NCI-H345 treated with DMSO at 0.1 percent for 48 hours (cell line): ENCODE data around the gene ANKRD40CL.
"Not testable (repeated sequence)": the region's sequence is repeated elsewhere in the genome, so short reads cannot be mapped to it uniquely, and the experiment has no call there.

ENCODE experiments used
- DNase-seq: peaks from one replicate; lab custom pipeline; 2025; ENCODE audit not compliant: unreplicated experiment; lab: John Stamatoyannopoulos, UW

Gene ANKRD40CL

DNA sequence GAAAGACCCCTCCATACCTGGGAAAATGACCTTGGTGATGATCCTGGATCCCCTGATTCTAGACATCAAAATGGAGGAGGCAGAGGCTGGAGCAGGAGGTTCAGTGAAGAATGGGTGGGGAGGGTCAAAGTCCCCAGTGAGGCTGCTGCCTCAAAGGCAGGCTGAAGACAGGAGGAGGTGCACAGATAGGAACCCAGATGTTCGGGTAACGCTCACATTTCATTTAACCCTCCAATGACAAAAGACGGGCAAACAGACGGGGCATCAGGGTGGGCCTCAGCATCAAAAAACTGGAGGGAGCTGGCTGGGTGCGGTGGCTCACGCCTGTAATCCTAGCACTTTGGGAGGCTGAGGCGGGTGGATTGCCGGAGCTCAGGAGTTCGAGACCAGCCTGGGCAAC, at the start of gene ANKRD40CL:
Gene ANKRD40CL, minus strand, starts transcription at position 73 of the 400 bp plus-strand sequence. CDS start 605 bp downstream, outside the sequence.
- DNase-seq, result no peak

DNA sequence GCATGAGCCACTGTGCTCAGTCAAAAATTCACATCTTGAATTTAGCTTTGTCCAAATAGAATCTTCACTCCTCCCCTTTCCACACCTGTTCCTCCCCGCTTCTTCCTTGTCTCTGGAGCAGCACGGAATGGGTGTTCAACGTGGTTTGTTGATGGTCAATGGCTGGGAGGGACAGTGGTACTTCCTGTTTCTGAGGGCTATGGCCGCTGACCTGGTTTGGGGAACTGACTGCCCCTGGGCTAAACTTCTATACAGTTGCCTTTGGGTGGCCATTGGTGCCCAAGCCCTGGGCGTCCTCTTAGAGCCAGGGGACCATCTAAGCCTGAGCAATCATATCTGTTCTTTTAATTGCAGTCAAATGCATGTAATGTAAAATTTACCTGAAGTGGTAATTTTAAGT, 49.0 kb upstream of the ANKRD40CL start:
- no peak for DNase-seq

GRCh38 chr17:50815400-50815799, 48.1 kb upstream of the ANKRD40CL start:
- DNase-seq, result no peak

- no peak for DNase-seq
Observed at GRCh38 chr17:50813583-50813982, 46.3 kb upstream of the ANKRD40CL start.

GRCh38 chr17:50808888-50809287, 41.6 kb upstream of the ANKRD40CL start:
- DNase-seq, result no peak

DNA sequence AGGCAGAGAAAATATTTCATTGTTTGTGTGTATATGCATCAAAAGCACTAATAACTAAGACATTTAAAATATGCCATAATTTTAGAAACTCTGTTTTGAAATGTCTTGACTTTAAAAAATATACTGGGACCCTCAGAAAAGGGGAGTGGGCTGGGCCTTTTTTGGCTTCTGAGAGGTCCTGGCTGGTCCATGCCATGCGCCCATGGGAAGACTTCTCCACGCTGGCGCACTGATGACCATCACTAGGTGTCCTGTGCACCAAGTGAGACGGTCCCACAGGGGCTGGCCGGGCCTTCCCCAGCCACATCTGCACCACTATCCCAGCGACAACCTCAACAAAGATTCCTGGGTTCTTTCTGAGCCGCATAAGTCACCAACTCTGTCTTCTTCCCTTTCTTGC, 41.1 kb upstream of the ANKRD40CL start:
- no peak for DNase-seq

- no peak for DNase-seq
Observed at GRCh38 chr17:50807675-50808074, 40.4 kb upstream of the ANKRD40CL start.

DNA sequence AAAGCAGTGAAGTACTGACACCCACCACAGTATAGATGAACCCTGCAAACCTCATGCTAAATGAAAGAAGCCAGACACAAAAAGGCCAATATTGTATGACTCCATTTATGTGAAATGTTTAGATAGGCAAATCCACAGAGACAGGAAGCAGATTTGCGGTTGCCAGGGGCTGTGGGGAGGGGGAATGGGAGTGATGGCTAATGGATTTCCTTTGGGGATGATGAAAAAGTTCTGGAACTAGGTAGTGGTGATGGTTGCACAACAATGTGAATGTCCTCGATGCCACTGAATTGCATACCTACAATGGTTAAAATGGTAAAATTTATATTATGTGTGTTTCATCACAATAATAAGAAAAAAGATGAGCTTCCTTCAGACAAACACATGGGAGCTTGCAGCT, 39.7 kb upstream of the ANKRD40CL start:
- no peak for DNase-seq

- no peak for DNase-seq
Observed at GRCh38 chr17:50806141-50806643, 38.9 kb upstream of the ANKRD40CL start.

GRCh38 chr17:50805486-50805885, 38.2 kb upstream of the ANKRD40CL start:
- no peak for DNase-seq

DNA sequence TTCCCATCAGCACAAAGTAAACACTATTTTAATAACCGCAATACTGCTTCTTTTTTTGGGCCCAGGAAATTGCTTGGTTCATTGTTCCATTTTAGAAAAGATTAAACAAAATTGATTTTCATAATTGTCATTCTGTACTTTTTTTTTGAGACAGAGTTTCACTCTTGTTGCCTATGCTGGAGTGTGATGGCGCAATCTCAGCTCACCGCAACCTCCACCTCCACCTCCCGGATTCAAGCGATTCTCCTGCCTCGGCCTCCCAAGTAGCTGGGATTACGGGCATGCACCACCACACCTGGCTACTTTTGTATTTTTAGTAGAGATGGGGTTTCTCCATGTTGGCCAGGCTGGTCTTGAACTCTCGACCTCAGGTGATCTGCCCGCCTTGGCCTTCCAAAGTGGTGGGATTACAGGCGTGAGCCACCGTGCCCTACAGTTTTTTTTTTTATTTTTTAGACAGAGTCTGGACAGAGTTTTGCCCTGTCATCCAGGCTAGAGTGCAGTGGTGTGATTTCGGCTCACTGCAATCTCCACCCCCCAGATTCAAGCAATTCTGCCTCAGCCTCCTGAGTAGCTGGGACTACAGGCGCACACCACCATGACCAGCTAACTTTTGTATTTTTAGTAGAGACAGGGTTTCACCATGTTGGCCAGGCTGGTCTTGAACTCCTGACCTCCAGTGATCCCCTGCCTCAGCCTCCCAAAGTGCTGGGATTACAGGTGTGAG, 37.6 kb upstream of the ANKRD40CL start:
- DNase-seq, result not testable (repeated sequence)

- DNase-seq, result no peak
Observed at GRCh38 chr17:50803676-50804075, 36.4 kb upstream of the ANKRD40CL start.

GRCh38 chr17:50802609-50803571, 35.6 kb upstream of the ANKRD40CL start:
- no peak for DNase-seq

- DNase-seq, result no peak
Observed at GRCh38 chr17:50800196-50800700, 32.9 kb upstream of the ANKRD40CL start.

DNA sequence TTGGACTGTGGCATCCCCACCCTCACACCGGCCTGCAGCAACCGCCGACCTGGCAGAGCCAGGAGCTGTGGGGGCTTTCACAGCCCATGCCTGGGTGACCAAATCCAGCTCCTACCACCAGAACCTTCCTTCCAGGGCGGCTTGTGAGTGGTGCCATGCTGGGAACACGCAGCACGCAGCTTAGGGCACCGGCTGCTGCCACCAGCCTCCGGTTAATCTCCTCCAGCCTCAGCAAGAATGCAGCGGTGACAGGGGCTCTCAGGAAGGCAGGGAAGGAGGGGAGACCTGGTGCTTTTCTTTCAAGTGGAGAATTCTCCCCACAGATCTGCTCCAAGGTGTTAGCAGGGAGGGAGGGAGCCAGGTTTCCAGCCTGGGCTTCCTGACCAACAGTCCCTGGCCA, 32.3 kb upstream of the ANKRD40CL start:
- no peak for DNase-seq

GRCh38 chr17:50798424-50799288, 31.3 kb upstream of the ANKRD40CL start:
- DNase-seq, result no peak

GRCh38 chr17:50797135-50797810, 30.0 kb upstream of the ANKRD40CL start:
- no peak for DNase-seq

DNA sequence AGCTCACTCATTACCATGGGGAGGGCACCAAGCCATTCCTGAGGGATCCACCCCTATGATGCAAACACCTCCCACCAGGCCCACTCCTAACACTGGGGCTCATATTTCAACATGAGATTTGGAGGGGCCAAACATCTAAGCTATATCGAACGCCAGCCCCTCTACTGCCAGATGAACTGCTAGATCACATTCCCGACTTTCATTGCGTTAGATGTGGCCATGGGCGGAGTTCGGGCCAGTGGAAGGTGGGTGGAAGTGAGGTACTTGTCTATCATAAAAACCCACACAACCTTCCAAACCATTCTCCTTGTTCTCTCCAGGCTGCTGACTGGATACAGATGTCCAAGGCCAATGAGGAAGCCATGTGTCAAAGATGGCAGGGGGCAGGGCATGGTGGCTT, 27.0 kb upstream of the ANKRD40CL start:
- no peak for DNase-seq

DNA sequence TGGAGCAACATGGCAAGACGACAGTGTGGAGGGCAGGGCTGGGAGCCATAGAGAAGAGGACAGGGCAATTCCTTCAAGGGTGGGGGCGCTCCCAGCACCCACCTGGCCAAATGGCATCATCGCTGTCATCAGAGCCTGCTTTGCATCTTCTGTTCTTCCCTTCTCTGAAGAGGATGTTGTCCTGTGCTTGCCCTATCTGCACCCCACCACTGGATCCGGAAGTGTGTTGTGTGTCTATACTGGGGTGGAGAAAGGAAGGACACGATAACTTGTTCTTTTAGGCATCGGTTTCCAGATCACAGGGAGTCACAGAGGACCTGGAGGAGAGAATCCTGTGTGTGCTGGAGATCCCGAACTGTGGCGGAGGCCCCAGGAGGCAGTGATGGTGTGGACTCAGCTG, 25.7 kb upstream of the ANKRD40CL start:
- DNase-seq, result no peak

GRCh38 chr17:50792132-50792531, 24.8 kb upstream of the ANKRD40CL start:
- no peak for DNase-seq
